Activated CD4-positive, alpha-beta T cell treated with anti-CD3 and anti-CD28 coated beads, Interleukin-10, Interleukin-2, amounts not matched to agents 100 ng/mL and 50 ng/mL, durations not matched to agents 16 hours and 8 hours (primary cell): ENCODE measurements around the gene TMEM223.
"Not testable (repeated sequence)": the region's sequence is repeated elsewhere in the genome, so short reads cannot be mapped to it uniquely, and the experiment has no call there.

ENCODE experiments used
- DNase-seq: peaks from one replicate; pipeline ENCODE4 v3.0.0-alpha.2; 2020

The TMEM223 gene

DNA sequence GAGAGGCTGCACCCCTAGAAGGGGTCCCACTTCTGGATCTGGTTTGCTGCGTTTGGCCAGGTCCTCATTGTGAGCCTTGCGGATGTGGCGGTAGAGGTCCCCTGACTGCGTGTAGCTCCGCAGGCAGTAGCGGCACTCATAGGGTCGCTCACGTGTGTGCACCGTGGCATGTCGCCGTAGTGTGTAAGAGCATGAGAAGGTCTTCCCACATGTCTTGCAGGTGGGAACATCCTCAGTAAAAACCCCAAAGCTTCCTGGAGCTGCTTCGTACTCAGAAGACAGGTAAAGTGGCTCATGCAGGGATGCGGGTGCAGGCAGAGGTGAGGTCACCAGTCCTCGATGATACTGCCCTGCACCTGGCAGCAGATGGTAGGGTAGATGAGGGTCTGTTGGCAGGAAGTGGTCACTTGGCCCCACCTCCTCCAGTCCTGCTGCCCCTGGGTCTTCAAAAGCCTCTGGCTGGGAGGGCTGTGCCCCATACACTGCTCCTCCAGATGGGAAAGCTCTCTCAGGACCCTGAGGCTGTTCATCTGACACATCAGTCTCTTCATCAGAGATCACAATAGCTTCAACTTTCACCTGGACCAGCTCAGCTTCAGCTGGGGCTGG lies 39.5 kb downstream of the TMEM223 start:
- no peak for DNase-seq

- DNase-seq: not testable (repeated sequence)
Observed at GRCh38 chr11:62749931-62750330, 41.9 kb downstream of the TMEM223 start.

GRCh38 chr11:62747475-62748160 lies 44.2 kb downstream of the TMEM223 start:
- no peak for DNase-seq
